ENCODE data around the gene EDAR.

EDAR gene

DNA sequence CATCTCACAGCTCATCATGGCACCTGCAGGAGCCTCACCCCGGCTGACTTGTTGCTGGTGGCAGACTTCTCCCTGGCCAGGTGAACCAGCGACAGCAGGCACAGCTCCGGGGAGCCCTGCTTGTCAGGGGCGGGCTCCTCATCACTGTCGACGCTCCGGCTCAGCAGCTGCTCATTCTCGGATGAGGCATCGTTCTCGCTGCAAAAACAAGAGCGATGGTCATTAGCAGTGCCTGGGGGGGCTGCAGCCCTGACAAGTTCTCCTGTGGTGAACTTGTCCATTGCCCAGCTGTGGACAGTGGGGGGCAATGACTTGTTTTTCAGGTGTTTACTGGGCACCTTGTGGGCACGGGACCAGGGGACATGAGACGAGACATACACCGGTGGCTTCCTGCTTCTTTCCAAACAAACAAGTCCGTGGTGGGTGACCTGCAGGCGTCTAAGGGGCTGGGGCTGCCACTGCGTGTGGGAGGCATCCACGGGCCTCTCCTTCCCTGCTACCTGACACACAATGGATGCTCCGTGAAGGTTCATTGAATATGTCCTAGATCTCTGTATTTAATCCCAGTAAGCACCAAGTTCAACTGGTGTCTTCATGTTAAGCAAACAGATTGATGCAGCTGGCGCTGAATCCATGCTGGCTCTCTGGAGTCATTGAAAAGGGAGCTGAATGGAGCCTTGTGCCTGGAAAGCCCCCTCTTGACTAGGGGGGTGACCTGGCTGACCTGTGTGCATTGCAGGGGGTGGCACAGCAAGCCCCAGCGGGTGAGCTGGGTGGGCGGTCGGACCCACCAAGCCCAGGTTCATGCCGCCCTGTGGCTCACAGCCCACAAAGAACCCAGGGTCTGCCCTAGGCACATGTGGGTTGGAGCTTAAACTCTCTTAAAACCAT, 81.0 kb downstream of the EDAR start:
- no peak for DNase-seq

DNA sequence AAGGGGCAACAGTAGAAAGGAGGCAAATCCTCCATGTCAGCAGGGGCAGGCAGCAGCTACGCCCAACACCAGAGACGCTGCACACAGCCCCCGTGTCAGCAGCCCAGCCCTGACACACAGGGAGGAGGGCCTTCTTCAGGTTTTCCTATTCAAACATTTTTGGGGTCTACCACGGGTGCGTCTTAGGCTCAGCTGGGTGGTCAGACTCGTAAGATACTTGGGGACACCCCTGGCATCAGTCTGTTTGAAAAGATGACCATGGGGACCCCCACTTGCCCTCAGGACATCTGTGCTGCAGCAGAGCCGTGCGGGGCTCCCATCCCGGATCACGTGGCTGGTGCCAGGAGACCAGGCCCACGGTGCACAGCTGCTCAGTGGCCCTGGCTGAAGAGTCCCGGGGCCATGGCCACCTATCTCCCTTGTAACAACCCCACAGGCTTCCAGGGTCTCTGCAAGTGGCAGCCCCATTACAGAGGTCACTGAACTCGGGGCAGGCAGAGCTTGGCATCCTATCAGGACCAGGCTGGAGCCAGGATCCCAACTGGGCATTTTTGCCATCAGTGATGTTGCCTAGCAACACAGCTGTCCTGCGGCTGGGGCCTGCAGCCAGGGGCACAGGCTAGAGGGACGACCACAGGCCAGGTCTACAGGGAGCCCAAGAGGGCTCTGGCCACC, 82.5 kb downstream of the EDAR start:
- DNase-seq = no peak

- DNase-seq = no peak
Measured at GRCh38 chr2:108905906-108906305, 83.1 kb downstream of the EDAR start.

- no peak for DNase-seq
Measured at GRCh38 chr2:108905176-108905575, 83.8 kb downstream of the EDAR start.

DNA sequence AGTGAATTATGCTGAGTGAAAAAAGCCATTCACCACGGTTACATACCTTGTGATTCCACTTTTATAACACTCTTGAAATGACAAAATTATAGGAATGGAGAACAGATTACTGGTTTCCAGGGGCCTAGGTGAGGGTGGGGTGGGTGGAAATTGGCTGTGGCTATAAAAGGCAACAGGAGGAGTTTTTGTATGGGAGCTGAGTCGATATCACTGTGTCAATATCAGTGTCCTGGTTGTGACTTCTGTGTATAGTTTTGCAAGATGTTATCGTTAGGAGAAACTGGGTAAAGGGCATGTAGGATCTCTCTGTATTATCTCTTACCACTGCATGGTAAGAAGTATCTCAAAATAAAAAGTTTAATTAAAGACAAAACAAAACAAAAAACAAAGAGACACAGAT, 84.3 kb downstream of the EDAR start:
- no peak for DNase-seq

GRCh38 chr2:108898315-108899082, 90.5 kb downstream of the EDAR start:
- DNase-seq = no peak

DNA sequence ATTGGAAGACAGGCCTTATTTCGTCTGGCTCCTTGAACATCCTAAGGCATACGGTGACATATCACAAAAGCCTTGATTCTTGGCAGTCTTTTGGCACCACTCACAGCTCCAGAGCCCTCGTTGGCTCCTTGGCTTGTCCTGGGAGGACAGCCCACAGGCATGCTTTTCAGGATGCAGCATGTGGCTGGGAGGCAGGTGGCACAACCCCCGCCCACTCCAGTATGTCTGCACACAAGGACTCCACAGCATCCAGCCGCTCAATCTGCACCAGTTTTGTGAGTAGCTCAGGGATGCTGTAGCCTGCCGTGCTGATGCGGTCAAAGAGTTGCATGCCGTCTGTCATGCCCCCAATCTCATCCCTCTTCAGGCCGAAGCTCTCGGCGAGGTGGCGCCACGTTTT, 92.3 kb downstream of the EDAR start:
- no peak for DNase-seq

- DNase-seq = no peak
Measured at GRCh38 chr2:108895188-108895587, 93.8 kb downstream of the EDAR start.

GRCh38 chr2:108894766-108895165, 94.3 kb downstream of the EDAR start:
- no peak for DNase-seq

- no peak for DNase-seq
Measured at GRCh38 chr2:108893277-108893676, 95.7 kb downstream of the EDAR start.

GRCh38 chr2:108889907-108890306, 99.1 kb downstream of the EDAR start:
- DNase-seq = no peak

DNA sequence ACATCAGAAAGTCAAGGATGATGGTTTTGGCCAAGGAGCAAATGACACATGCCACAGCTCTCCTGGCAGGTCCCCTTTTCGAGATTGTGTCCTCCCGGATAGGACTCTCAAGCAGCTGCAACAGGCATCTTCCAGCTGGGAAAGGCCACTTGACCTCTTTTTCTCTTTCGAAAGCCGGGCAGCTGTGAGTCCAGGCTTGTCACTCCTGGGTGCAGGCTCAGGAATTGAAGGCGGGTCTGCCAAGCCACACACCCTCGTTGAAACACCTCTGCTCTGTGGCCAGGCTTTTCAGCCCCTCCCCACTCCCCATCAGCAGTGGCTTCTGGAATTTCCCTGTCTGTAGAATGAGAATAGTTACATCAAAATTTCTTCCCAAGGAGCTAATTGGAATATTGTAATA, 104.4 kb downstream of the EDAR start:
- DNase-seq = no peak

- DNase-seq = no peak
Measured at GRCh38 chr2:108878276-108878675, 110.7 kb downstream of the EDAR start.

GRCh38 chr2:108877506-108877905, 111.5 kb downstream of the EDAR start:
- DNase-seq = no peak

DNA sequence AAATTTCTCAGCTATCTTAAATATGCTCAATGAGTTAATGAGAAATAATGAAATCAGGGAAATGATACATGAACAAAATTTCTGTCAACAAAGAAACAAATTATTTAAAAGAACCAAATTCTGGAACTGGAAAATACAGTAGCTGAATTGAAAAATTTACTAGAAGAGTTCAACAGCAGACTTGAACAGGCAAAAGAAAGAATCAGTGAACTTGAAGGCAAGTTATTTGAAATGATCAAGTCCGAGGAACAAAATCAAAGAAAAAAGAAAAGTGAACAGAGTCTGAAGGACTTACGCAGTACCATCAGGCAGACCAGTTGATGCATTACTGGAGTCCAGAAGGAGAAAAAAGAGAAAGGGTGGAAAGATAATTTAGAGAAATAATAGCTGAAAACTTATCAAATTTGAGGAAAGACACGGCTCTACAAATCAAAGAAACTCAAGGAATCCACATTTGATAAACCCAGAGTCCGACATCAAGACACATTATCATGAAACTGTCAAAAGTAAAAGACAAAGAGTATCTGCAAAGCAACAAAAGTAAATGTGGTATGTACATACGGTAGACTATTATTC, 118.9 kb downstream of the EDAR start:
- DNase-seq = no peak

DNA sequence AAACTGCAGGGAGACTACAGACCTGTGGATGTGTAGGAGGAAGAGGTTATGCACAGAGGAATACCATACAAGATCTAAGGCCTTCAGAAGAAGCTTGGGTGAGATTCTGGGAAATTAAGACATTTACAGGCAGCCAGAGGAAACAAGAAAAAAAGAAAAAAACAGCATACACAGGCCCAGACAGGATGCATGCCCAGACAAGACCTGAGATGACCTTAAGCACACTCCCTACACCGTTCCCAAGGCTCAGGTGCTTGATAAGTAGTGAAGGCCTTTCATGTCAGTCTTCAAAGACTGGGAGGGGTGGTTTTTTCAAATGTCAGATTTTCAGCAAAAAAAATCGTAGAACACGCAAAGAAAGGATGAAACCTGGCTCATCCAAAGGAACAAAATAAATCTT, 119.5 kb downstream of the EDAR start:
- no peak for DNase-seq

DNA sequence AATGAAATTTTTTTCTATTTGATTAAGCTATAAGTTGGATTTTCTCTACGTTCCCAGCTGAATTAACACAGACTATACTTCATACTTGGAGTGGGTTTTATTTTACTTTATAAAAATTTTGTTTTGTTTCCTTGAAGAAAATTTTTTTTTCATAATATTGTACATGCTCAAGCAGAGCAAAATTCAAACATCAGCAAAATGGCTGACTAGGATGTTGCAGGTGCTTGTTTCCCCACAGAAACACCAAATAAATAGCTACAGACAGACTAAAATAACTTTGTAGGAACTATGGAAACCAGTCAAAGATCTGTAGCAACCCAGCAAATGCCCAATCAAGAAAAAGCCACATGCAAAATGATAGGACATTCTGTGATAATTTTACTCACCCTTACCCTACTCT, 120.1 kb downstream of the EDAR start:
- DNase-seq = no peak

- DNase-seq = no peak
Measured at GRCh38 chr2:108866041-108866440, 123.0 kb downstream of the EDAR start.

DNA sequence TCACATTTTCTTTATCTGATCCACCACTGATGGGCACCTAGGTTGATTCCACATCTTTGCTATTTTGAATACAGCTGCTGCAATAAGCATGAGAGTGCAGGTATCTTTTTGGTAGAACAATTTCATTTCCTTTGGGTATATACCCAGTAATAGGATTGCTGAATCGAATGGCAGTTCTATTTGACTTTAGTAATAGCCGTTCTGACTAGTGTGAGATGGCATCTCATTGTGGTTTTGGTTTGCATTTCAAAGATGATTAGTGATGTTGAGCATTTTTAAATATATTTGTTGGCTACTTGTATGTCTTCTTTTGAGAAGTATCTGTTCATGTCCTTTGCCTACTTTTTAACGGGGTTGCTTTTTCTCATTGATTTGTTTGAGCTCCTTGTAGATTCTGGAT, 130.1 kb downstream of the EDAR start:
- DNase-seq = no peak

GRCh38 chr2:108855194-108855593, 133.8 kb downstream of the EDAR start:
- DNase-seq = no peak

GRCh38 chr2:108854484-108854883, 134.5 kb downstream of the EDAR start:
- DNase-seq = no peak

DNA sequence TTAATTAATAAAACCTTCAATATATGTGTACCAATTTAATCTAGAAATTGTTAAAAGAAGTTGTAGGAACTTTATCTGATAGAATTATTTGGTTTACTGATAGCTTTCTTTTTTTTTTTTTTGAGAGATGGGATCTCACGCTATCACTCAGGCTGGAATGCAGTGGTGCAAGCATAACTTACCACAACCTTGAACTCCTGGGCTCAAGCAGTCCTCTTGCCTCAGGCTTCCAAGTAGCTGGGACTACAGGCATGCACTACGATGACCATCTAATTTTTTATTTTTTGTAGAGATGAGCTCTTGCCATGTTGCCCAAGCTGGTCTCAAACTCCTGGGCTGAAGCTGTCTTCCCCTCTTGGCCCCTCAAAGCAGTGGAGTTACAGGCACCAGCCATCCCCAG, 135.6 kb downstream of the EDAR start:
- DNase-seq = no peak

DNA sequence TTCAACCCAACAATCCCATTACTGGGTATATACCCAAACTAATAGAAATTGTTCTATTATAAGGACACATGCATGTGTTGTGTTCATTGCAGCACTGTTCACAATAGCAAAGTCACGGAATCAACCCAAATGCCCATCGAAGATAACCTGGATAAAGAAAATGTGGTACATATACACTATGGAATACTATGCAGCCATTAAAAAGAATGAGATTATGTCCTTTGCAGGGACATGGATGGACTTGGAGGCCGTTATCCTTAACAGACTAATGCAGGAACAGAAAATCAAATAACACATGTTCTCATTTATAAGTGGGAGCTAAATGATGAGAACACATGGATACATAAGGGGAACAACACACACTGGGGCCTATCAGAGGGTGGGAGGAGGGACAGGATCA, 136.6 kb downstream of the EDAR start:
- no peak for DNase-seq

Measured in stimulated activated CD4-positive, alpha-beta T cell treated with anti-CD3 and anti-CD28 coated beads, Interleukin-2, amount 100 ng/mL, for 48 hours (primary cell).